ENCODE measurements around the gene ANKRD35. TPM values are rescaled to one million over a fixed set of nuclear protein-coding genes. Genes with fewer than 3 reads are reported as not detected.

ANKRD35 gene
- total and polyA plus RNA-seq, 9 of the 15 experiments (the other 6 are each of a cell fraction or from before 2014, with no cell fraction given): 0.07 to 0.14 (median 0.07) TPM; not detected in 5

DNA sequence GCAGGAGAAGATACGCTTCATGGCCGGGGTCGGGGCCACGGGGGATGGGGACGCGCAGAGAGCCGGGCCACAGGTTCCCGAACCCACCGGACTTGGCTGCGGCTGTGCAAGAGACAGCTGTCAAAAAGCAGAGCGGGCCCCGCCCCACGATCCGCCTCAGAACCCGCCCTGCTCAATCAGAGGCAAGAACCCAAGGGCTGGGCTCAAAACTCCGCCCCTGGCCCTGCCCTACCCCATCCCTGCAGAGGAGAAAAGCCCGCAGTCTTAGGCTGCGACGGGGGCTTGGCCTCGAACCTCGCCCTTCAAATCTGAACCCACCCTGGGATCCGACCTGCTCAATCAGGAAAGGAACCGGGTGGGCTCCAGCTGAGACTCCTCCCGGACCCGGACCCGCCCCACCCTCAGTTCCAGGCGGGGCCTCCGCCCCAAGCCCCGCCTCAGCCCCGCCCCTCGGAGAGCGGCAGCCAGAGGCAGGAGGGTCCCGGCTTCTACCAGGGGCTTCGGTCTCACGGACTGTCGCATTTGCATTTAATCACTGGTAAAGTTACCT lies at the start of gene ANKRD35 (continued):
- TF ChIP-seq ETV6 (IDR thresholded peaks at IDR 0.05; ENCODE audit: borderline replicate concordance in 1 of 2, low read depth in 2 of 2, low read length in 1 of 2): no peak
- no peak for TF ChIP-seq ETV6 (CRISPR knock-in tag; IDR thresholded peaks at IDR 0.05; ENCODE audit: borderline replicate concordance)
- no peak for TF ChIP-seq POLR2B (IDR thresholded peaks at IDR 0.05; ENCODE audit: low read depth, partially characterized antibody)
- no peak for TF ChIP-seq KLF1 (tag; IDR thresholded peaks at IDR 0.05)
- TF ChIP-seq, protein P1, sequence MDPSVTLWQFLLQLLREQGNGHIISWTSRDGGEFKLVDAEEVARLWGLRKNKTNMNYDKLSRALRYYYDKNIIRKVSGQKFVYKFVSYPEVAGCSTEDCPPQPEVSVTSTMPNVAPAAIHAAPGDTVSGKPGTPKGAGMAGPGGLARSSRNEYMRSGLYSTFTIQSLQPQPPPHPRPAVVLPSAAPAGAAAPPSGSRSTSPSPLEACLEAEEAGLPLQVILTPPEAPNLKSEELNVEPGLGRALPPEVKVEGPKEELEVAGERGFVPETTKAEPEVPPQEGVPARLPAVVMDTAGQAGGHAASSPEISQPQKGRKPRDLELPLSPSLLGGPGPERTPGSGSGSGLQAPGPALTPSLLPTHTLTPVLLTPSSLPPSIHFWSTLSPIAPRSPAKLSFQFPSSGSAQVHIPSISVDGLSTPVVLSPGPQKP (CRISPR knock-in tag; IDR thresholded peaks at IDR 0.05): no peak
- no peak for TF ChIP-seq FOSL1 (tag; conservative IDR thresholded peaks at IDR 0.05)
- TF ChIP-seq, protein P2, sequence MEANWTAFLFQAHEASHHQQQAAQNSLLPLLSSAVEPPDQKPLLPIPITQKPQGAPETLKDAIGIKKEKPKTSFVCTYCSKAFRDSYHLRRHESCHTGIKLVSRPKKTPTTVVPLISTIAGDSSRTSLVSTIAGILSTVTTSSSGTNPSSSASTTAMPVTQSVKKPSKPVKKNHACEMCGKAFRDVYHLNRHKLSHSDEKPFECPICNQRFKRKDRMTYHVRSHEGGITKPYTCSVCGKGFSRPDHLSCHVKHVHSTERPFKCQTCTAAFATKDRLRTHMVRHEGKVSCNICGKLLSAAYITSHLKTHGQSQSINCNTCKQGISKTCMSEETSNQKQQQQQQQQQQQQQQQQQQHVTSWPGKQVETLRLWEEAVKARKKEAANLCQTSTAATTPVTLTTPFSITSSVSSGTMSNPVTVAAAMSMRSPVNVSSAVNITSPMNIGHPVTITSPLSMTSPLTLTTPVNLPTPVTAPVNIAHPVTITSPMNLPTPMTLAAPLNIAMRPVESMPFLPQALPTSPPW (CRISPR knock-in tag; IDR thresholded peaks at IDR 0.05): peak; percentile 71
- no peak for TF ChIP-seq FIP1L1 (IDR thresholded peaks at IDR 0.05; ENCODE audit: low read depth, low read length, poor library complexity, severe bottlenecking)
- TF ChIP-seq, protein P3, sequence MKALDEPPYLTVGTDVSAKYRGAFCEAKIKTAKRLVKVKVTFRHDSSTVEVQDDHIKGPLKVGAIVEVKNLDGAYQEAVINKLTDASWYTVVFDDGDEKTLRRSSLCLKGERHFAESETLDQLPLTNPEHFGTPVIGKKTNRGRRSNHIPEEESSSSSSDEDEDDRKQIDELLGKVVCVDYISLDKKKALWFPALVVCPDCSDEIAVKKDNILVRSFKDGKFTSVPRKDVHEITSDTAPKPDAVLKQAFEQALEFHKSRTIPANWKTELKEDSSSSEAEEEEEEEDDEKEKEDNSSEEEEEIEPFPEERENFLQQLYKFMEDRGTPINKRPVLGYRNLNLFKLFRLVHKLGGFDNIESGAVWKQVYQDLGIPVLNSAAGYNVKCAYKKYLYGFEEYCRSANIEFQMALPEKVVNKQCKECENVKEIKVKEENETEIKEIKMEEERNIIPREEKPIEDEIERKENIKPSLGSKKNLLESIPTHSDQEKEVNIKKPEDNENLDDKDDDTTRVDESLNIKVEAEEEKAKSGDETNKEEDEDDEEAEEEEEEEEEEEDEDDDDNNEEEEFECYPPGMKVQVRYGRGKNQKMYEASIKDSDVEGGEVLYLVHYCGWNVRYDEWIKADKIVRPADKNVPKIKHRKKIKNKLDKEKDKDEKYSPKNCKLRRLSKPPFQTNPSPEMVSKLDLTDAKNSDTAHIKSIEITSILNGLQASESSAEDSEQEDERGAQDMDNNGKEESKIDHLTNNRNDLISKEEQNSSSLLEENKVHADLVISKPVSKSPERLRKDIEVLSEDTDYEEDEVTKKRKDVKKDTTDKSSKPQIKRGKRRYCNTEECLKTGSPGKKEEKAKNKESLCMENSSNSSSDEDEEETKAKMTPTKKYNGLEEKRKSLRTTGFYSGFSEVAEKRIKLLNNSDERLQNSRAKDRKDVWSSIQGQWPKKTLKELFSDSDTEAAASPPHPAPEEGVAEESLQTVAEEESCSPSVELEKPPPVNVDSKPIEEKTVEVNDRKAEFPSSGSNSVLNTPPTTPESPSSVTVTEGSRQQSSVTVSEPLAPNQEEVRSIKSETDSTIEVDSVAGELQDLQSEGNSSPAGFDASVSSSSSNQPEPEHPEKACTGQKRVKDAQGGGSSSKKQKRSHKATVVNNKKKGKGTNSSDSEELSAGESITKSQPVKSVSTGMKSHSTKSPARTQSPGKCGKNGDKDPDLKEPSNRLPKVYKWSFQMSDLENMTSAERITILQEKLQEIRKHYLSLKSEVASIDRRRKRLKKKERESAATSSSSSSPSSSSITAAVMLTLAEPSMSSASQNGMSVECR (CRISPR knock-in tag; IDR thresholded peaks at IDR 0.05): 0 out of 2 replicates have a peak, but pooled peaks have one; percentile 41
- peak; percentile 67 to 71; a peak in 3 of 4 replicates for TF ChIP-seq MAZ (CRISPR knock-in tag; conservative IDR thresholded peaks at IDR 0.05 in 1 of 2, IDR thresholded peaks at IDR 0.05 in 1 of 2)
- no peak for TF ChIP-seq ZNF780A (CRISPR knock-in tag; IDR thresholded peaks at IDR 0.05)
- peak; percentile 74 to 79 for TF ChIP-seq NRF1 (conservative IDR thresholded peaks at IDR 0.05 in 1 of 2, IDR thresholded peaks at IDR 0.05 in 1 of 2)
- TF ChIP-seq CBFA2T2 (conservative IDR thresholded peaks at IDR 0.05): no peak
- no peak for TF ChIP-seq ZNF584 (CRISPR knock-in tag; IDR thresholded peaks at IDR 0.05; ENCODE audit: low read depth)
- TF ChIP-seq, protein P4, sequence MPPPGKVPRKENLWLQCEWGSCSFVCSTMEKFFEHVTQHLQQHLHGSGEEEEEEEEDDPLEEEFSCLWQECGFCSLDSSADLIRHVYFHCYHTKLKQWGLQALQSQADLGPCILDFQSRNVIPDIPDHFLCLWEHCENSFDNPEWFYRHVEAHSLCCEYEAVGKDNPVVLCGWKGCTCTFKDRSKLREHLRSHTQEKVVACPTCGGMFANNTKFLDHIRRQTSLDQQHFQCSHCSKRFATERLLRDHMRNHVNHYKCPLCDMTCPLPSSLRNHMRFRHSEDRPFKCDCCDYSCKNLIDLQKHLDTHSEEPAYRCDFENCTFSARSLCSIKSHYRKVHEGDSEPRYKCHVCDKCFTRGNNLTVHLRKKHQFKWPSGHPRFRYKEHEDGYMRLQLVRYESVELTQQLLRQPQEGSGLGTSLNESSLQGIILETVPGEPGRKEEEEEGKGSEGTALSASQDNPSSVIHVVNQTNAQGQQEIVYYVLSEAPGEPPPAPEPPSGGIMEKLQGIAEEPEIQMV (tag; conservative IDR thresholded peaks at IDR 0.05; ENCODE audit: low read depth): no peak
- TF ChIP-seq, protein P5, sequence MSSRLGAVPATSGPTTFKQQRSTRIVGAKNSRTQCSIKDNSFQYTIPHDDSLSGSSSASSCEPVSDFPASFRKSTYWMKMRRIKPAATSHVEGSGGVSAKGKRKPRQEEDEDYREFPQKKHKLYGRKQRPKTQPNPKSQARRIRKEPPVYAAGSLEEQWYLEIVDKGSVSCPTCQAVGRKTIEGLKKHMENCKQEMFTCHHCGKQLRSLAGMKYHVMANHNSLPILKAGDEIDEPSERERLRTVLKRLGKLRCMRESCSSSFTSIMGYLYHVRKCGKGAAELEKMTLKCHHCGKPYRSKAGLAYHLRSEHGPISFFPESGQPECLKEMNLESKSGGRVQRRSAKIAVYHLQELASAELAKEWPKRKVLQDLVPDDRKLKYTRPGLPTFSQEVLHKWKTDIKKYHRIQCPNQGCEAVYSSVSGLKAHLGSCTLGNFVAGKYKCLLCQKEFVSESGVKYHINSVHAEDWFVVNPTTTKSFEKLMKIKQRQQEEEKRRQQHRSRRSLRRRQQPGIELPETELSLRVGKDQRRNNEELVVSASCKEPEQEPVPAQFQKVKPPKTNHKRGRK (tag; IDR thresholded peaks at IDR 0.05): no peak
- no peak for TF ChIP-seq ZNF766 (CRISPR knock-in tag; conservative IDR thresholded peaks at IDR 0.05)
